Stimulated activated CD8-positive, alpha-beta memory T cell treated with anti-CD3 and anti-CD28 coated beads, Interleukin-12 subunit alpha, Interleukin-12 subunit beta, amount 100 ng/mL, for 1 hour (primary cell): ENCODE data around the gene NEU4.
"Not testable (repeated sequence)": the region's sequence is repeated elsewhere in the genome, so short reads cannot be mapped to it uniquely, and the experiment has no call there.

Experiments used
- DNase-seq: peaks from one replicate; pipeline ENCODE4 v3.0.0-alpha.2; 2020; ENCODE audit warnings: low read depth

The NEU4 gene

DNA sequence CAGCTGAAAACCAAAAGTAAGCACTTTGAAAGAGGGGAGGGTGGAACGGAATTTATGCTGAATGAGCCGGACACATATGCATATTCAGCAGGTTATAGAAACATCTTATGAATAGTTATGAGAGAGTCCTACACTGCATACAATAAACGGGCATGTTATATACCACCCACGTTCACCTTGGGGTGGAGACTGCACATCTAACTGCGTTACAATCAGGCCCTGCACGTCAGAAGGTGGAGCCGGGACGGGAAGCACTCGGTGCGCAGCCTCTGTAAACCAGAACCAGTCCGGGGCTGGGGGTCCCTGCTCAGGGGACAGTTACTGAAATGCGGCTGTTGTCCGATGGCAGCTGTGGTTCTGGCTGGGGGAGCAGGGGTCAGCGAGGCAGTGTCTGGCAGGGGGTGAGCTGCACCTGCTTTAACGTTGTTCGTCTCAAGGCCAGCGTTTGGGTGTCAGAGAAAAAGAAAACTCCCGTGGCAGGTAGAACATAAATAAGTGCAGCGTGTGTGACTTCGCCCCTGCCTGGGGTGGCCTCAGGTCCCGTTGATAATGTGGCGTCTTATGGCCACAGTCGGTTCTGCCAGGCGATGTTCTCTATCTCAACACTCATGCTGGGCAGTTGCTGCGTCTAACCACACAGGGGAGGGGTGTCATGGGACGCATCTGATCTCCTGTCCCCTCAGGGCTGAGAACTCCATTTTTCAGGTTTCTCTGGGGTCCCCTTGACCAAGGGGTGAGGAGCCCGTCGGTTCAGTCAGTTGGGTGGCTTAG lies 24.9 kb downstream of the NEU4 start:
- DNase-seq, result not testable (repeated sequence)

DNA sequence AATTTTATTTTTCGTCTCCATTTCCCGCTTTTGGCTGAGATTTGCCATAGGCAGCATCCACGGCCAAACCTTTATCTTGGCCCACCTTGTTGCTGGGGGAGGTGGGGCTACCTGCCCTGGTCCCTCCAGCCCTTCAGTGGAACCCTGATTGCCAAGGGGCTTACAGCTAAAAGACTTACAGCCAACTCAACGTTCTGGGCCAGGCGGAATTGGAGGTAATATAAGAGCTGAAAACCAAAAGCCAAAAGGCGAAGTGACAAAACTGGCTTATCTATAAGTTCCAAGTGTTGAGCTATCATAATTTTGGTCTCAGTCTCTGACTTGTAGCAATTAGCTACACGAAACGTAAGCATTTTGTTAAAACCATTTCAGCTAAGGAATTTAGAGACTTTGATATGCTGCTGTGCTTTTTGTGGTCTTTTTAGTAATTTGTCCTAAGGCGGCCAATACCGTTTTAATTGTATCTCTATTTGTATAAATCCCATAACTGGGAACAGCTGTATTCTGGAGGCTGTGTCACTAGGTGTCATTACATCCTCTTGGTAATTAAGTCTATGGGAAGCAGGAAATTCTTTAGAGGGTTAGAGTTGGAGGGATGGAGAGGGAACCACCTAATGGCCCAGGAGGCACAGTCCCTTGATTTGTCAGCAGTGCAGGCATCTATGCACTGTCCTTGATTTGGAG lies 25.7 kb downstream of the NEU4 start:
- DNase-seq, result no peak

DNA sequence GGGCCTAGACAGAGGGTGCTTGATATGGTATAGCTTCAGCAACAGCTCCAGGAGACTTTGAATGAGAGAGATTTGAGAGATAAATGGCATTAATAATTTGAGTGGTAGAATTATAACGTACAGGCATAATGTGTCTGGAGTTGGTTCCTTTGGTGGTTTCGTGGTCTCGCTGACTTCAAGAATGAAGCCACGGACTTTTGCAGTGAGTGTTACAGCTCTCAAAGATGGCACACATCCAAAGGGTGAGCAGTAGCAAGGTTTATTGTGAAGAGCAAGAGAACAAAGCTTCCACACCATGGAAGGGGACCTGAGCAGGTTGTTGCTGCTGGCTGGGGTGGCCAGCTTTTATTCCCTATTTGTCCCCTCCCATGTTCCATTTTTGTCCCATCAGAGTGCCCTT lies 26.6 kb downstream of the NEU4 start:
- no peak for DNase-seq

- DNase-seq, result no peak
Measured at GRCh38 chr2:241836292-241836691, 27.3 kb downstream of the NEU4 start.

DNA sequence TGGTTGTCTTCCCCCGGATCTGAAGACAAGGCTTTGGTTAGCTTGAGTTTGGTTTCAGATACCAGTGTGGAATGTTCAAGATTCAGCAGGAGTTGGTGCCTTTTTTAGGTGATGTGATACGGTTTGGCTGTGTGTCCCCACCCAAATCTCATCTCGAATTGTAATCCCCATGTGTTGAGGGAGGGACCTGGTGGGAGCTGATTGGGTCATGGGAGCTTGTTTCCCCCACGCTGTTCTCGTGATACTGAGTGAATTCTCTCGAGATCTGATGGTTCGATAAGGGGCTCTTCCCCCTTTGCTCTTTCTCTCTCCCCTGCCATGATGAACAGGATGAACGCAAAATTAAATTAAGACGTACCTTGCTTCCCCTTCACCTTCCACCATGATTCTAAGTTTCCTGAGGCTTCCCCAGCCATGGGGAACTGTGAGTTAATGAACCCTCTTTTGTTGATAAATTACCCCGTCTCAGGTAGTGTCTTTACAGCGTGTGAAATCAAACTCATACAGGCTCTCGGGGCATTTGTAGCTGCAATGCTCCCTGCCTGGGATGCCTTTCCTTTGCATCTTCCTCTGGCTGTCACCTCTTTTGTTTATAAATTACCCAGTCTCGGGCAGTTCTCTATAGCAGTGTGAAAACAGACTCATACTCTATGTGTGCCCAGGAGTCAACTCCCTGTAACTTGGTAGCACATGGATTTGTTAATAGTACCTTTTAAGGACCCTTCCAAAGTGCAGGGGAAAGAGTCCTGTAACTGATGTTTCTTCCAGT lies 28.4 kb downstream of the NEU4 start:
- DNase-seq, result no peak

GRCh38 chr2:241841181-241842066 lies 32.4 kb downstream of the NEU4 start:
- no peak for DNase-seq

DNA sequence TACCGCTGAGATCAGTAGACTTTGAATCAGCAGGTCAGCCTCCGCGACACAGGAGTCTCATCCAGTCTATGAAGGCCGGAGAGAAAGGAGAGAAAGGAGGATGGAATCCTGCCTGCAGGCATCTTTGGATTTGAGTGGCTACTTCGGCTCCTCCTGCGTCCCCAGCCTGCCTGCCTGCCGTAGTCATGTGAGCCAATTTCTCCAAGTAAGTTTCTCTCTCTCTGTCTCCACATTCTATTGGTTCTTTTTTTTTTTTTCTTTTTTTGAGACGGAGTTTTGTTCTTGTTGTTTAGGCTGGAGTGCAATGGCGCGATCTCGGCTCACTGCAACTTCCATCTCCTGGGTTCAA lies 33.0 kb downstream of the NEU4 start:
- DNase-seq, result no peak

- no peak for DNase-seq
Measured at GRCh38 chr2:241842620-241843211, 33.7 kb downstream of the NEU4 start.

DNA sequence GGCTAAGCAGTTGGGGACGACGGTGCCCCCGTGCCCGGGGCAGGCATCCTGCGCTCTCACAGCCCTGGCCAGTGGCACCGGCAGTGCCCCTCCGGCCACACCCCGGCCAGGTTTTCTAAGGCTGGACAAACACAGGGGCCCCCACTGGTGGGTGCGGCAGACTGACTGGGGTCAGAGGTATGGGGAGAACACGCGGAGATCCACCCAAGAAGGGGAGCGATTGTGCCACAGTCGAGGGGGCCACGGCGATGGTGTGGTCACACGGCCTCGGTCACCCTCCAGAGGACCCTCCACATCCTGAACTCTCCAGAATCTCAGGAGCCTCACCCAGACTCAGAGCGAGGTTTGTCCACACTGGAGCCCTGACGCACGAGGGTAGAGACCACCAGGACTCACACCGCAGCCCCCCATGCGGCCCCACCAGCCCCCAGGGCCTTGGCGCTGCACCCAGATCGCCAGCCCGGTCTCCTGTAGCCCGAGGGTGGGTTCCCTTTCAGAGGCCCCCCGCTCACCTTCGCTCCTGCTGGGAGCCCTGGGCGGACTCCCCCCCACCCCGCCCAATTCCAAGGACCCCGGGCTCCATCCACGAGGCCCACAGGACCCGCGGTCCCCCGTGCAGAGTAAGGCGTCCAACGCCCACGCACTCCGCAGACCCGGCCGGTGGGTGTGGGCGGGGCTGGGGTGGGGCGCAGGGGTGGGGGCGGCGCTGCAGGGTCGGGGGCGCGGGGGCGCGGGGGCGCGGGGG lies 34.5 kb downstream of the NEU4 start:
- DNase-seq, result no peak

DNA sequence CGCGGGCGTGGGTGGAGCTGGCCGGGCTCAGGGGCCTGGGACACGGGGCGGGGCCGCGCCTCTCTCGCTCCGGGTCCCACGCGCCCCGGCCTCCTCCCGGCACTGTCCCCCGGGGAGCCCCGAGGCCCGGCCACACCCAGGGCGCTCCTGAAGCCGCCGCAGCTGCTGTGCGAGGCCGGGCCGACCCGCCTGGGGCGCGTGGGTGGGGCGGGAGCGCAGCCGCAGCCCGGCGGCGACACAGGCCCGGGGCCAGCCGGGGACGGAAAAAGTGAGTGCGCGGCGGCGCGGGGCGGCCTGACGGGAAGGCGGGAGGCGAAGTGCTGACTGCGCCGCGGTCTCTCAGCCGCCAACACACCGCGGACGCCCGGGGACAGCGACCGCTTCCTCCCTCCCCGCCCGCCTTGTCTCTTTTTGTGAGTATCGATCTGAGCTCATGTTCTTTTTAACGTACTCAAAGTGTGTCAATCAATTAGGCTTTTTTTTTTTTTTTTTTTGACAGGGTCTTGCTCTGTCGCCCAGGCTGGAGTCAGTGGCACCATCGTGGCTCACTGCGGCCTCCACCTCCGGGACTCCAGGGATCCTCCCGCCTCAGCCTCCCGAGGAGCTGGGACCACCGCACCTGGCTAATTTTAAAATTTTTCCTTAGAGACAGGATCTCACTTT lies 35.2 kb downstream of the NEU4 start:
- peak; percentile 64 for DNase-seq

DNA sequence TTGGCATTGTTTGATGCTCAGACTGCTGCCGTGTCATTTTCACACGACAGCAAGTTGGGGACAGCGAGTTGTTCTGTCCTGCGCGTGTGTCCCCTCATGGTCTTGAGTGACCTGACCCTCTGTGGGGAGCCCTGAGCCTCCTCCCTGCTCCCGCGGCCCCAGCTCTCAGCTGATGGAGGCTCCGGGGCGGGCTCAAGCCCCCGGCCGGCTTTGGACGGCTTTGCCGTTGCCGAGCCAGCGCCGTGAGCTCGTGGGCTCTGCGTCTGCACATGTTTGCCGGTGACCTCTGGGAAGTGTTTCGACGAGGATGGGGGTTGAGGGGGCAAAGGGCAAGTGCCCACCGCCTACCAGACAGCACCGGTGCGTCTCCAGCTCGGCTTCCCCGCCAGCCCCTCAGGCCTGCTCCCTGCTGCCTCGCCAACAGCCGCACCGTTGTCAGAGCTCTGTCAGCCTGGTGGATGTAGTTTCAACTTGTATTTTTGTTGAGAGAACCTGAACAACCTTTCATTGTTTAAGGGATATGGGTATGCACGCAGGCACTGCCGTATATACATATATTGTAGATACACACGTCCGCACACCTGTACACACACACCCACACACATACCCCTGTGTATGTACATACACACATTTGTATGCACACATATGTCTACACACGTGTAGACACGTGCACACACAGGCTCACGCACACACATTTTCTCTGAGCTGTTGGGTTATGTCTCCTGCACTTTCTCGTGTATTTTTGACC lies 36.0 kb downstream of the NEU4 start:
- DNase-seq, result no peak

DNA sequence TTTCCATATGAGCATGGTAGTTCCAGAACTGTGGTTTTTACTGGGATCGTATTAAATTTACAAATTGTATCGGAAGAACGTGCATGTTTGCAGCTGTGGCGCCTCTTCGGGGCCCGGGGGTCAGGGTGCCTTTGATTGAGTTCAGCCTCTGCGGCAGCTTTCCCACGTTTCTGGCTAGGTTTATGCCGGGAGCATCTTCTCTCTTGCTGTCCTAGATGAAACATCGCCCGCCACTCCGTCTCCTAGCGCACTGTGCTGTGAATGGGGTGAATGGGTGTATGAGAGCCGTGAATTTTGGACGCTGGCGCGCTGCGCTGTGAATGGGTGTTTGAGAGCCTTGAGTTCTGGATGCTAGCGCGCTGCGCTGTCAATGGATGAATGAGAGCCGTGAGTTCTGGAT lies 37.4 kb downstream of the NEU4 start:
- DNase-seq, result no peak

DNA sequence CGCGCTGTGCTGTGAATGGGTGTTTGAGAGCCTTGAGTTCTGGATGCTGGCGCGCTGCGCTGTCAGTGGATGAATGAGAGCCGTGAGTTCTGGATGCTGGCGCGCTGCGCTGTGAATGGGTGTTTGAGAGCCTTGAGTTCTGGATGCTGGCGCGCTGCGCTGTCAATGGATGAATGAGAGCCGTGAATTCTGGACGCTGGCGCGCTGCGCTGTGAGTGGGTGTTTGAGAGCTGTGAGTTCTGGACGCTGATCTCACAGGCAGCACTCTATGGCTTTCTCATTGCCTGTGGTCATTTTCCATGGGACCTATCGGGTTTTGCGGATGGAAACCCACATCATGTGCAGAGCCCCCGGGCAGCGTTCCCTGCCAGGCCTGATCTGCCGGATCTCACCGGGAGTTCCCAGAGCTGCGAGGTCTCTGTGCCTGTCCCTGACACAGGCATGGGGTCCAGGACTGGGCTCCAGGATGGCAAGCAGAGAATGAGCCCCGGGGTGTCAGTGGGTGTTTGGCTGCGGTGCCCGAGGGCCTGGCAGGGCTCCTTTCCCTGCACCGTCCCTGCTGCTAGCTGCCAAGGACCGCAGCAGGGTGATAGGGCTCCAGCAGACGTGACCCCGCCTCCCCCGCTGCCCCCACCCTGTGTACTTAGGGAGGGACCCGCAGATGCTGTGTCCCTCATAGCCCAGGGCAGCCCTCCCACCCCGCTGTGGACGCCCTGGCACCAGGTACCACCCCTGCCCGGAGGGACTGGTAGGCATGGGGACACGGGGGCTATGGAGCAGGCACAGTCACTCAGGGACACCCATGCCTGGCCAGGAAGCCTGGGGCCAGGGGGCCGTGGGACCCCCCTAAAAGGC lies 40.0 kb downstream of the NEU4 start:
- no peak for DNase-seq

GRCh38 chr2:241849616-241850543 lies 40.9 kb downstream of the NEU4 start:
- no peak for DNase-seq

GRCh38 chr2:241850544-241851324 lies 41.7 kb downstream of the NEU4 start:
- no peak for DNase-seq

DNA sequence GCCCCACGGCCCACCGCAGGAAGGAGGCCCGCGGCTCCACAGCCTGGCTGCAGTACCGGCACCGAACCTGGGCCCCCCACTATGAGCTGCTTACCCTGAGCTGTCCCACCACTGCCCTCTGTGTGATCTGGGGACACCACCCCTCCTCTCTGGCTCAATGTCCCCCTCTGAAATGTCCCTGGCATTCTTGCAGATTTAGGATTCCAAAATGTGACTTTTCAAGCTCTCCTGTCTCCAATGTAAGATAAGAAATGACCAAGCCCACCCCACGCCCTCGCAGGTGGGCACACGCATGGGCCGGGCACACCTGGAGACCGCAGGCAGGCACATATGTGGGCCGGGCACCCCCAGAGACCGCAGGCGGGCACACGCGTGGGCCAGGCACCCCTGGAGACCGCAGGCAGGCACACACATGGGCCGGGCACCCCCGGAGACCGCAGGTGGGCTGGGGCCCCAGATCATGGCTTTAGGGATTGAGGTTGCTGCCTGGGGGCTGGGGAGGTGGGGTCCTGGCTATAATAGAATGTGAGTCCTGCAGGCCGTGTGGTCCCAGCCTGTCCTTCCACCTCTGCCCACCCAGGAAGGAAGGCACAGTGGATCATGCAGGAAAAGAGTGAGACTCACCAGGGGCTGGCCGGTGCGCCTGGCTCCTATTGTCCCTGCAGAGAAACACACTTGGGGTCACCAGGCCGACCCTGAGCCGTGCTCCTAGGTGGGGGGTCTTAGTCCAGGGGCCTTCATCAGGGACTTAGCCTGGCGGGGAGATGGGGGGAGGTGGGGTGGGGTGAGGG lies 42.5 kb downstream of the NEU4 start:
- DNase-seq, result no peak
